GM12865 (cell line): Measurements from ENCODE around the gene ARHGEF11.
A peak's percentile ranks its signal among the peaks of the same experiment; 100 is the strongest.

Experiments
- DNase-seq: peaks from one replicate; pipeline ENCODE4 v3.0.0; 2010; ENCODE audit warnings: low read depth
- H3K4me3 ChIP-seq: 2 replicates; pipeline ENCODE4 v1.5.1; 2011; ENCODE audit warnings: mild to moderate bottlenecking, low read depth, low read length, control low read depth
- TF ChIP-seq, protein P1 (sequence below): IDR thresholded peaks from 2 replicates; pipeline ENCODE4 v1.5.1; 2011; ENCODE audit warnings: low read length, control low read depth, low read depth, inconsistent platforms; ENCODE audit not compliant: insufficient read depth; ENCODE audit errors: missing control alignments

ARHGEF11 gene

DNA sequence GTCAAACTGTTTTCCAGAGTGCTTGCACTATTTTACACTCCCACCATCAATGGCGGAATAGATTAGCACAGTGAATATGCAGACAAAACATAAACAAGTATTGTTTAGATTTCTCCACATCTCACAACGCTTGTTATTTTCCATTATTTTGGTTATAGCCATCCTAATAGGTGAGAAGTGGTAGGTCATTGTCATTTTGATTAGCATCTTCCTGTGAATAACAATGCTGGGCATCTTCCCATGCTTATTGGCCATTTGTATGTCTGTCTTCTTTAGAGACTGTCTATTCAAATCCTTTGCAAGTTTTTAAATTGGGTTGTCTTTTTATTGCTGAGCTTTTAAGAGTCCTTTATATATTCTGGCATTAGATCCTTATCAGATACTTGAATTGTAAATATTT, 70.5 kb downstream of the ARHGEF11 start:
- no peak overlapping the region for H3K4me3 ChIP-seq
- DNase-seq: no peak
- TF ChIP-seq, protein P1, sequence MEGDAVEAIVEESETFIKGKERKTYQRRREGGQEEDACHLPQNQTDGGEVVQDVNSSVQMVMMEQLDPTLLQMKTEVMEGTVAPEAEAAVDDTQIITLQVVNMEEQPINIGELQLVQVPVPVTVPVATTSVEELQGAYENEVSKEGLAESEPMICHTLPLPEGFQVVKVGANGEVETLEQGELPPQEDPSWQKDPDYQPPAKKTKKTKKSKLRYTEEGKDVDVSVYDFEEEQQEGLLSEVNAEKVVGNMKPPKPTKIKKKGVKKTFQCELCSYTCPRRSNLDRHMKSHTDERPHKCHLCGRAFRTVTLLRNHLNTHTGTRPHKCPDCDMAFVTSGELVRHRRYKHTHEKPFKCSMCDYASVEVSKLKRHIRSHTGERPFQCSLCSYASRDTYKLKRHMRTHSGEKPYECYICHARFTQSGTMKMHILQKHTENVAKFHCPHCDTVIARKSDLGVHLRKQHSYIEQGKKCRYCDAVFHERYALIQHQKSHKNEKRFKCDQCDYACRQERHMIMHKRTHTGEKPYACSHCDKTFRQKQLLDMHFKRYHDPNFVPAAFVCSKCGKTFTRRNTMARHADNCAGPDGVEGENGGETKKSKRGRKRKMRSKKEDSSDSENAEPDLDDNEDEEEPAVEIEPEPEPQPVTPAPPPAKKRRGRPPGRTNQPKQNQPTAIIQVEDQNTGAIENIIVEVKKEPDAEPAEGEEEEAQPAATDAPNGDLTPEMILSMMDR: no peak

DNA sequence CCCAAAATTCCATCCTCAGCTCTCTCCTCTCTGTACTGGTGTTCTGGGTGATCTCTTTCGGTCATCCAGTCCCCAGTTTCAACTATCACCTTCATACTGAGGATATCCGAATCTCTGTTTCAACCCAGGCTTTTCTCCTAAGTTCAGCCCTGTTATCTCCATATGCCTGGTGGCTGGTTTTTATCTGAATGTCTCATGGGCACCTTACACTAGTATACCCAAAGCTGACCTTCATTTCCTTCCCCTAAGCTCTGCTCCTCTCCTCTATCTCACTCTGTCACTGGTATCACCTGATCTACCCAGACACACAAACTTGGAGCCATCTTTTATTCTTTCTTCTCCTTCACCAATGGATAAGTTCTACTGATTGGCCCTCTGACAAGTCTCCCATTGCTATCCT, 72.1 kb downstream of the ARHGEF11 start:
- no peak for DNase-seq
- TF ChIP-seq, protein P1: no peak

GRCh38 chr1:156970017-156970416, 75.5 kb downstream of the ARHGEF11 start:
- H3K4me3 ChIP-seq: no peak overlapping the region
- no peak for DNase-seq
- TF ChIP-seq, protein P1: peak; percentile 7

More for the DNA sequence above, 72.1 kb downstream of the ARHGEF11 start:
- no peak overlapping the region for H3K4me3 ChIP-seq

- no peak overlapping the region for H3K4me3 ChIP-seq
- TF ChIP-seq, protein P1: no peak
- DNase-seq: no peak
Measured at GRCh38 chr1:156969496-156969895, 76.0 kb downstream of the ARHGEF11 start.

GRCh38 chr1:156964441-156964840, 81.1 kb downstream of the ARHGEF11 start:
- no peak overlapping the region for H3K4me3 ChIP-seq
- TF ChIP-seq, protein P1: no peak
- no peak for DNase-seq

DNA sequence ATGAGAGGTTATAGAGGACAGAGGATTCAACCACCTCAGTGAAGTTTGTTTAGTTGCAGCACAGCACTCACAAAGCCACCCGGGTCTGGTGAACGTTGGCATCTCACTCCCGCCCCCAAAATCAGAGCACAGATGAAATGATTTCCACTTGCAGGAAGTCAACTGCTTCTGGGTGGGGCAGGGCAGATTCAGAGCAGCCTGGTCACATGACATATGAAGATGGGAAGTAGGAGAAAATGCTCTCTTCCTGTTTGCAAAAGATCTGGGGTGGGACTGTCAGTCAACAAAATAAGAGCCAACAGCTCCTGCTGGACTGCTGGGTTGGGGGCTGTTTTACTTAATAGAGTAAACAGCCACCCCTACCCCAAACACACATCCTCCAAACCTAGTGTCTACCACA, 81.9 kb downstream of the ARHGEF11 start:
- TF ChIP-seq, protein P1: no peak
- DNase-seq: peak; percentile 42
- no peak overlapping the region for H3K4me3 ChIP-seq

DNA sequence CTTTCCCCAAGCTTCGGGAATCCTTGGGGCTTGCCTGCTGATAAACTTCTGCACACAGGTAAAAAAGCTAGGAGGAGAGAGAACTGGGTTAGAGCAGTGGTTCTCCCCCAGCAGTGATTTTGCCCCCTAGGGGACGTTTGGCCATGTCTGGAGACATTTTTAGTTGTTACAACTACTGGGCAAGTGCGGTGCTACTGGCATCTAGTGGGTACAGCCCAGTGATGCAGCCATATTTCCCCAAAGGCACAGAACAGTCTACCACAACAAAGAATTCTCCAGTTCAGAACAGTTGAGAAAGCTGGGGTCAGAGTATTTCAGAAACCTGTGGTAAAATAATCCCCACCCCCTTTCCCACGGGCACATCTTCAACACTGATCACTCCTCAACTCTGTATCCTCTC, 83.8 kb downstream of the ARHGEF11 start:
- no peak overlapping the region for H3K4me3 ChIP-seq
- peak; percentile 65 for DNase-seq
- TF ChIP-seq, protein P1: peak; percentile 50
